Measurements from ENCODE around the gene SLC13A2.
"Not testable (repeated sequence)": the region's sequence is repeated elsewhere in the genome, so short reads cannot be mapped to it uniquely, and the experiment has no call there.

The SLC13A2 gene, protein sequence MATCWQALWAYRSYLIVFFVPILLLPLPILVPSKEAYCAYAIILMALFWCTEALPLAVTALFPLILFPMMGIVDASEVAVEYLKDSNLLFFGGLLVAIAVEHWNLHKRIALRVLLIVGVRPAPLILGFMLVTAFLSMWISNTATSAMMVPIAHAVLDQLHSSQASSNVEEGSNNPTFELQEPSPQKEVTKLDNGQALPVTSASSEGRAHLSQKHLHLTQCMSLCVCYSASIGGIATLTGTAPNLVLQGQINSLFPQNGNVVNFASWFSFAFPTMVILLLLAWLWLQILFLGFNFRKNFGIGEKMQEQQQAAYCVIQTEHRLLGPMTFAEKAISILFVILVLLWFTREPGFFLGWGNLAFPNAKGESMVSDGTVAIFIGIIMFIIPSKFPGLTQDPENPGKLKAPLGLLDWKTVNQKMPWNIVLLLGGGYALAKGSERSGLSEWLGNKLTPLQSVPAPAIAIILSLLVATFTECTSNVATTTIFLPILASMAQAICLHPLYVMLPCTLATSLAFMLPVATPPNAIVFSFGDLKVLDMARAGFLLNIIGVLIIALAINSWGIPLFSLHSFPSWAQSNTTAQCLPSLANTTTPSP

DNA sequence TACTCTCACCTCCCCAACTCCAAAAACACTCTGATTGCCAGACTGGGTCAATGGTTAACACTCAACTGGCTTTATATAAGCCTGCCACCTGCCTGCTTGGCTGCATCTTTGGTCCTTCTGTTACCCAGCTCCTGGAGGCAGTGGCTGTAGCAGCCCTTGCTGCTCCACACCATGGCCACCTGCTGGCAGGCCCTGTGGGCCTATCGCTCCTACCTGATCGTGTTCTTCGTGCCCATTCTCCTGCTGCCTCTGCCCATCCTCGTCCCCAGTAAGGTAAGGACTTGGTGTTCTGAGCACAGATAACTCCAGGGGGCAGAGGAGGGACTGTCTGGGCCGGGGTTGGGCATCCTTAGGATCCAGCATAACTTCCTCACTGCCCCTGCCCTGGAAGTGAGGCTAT, at the start of gene SLC13A2:
Gene SLC13A2 (plus strand): TSS at position 103 of the 400 bp plus-strand sequence. CDS start 69 bp downstream, at position 172.
- DNase-seq (ENCODE audit: low spot score): no peak

DNA sequence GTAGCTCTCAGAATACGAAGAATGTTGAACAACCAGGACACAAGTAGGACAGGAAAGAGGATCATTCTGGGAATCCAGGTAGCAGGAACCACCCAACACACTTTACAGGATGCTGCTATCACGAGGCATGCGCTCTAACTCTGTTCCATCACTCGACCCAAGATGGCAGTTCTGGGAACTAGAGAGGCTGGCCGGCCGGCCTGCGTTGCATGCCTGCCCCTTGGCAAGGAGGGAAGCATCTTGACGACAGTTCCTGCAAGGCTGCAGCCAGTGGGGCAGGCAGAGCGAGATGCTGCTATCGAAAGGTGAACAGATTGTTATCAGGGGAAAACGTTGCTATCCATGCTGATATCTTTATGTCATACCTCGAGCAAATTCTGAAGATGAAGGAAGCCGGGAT, 48.2 kb upstream of the SLC13A2 start:
- DNase-seq (ENCODE audit: low spot score): no peak

DNA sequence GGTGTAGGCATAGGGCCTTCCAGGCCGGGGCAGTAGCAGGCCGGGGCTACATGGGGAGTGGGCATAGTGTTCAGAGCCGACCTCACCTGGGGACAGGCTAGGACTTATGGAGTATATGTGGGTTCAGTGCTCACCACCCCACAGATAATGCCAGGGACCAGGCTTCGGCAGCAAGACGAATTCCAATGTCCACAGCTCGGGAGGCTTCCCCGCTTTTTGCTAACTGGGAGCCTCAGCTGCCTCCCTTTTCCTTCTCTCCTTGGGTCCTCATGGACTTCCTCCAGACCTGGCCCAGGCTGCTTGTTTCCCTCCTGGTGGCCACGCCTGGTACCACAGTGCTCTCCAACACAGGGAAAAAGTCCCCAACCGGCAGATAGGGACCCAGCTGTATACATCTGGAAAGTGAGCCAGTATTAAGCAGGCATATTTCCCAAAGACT, 47.3 kb upstream of the SLC13A2 start:
- no peak for DNase-seq (ENCODE audit: low spot score)

DNA sequence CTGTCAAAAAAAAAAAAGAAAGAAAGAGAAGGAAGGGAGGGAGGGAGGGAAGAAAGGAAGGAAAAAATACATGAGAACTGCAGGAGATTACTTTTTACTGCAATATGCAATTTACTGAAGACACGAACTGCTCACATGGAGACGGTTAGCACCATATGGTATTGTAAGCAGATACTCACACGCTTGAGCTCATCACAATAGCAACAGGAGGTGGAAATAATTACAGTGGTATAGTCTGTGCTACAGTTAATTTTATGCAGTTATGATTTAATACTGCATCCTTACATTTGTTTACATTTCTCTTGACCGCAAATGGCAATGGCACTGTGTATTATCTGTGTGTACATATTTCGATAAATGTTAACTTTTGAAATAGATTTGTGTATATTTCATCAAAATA, 46.1 kb upstream of the SLC13A2 start:
- no peak for DNase-seq (ENCODE audit: low spot score)

DNA sequence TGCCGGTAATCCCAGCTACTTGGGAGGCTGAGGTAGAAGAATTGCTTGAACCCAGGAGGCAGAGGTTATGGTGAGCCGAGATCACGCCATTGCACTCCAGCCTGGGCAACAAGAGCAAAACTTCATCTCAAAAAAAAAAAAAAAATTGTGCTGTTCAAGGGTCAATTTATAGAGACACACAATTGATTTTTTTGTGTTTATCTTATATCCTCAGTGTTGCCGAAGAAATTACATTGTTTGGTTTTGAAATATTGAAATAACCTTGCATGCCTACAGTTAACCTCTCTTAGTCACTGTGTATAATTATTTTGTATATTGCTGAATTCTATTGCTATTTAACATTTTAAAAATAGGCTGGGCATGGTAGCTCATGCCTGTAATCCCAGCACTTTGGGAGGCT, 45.5 kb upstream of the SLC13A2 start:
- not testable (repeated sequence) for DNase-seq (ENCODE audit: low spot score)

DNA sequence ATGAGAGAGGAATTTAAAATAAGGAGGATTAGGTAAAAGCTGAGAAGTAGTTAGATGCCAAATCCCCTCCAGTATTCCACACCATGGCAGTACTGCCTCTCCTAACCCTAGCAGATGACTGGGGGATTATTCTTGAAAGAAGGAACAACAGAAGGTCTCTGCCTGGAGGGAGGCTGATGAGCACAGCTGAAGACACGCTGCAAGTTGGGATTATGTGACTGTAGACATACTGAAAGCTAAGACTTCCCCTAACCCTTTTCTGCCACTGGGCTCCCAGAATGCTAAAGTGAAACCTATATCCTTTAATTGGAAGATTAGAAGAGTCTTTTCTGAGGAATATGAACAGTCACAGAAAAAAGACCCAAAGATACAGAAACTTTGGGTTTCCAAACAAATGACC, 39.7 kb upstream of the SLC13A2 start:
- DNase-seq (ENCODE audit: low spot score): no peak

DNA sequence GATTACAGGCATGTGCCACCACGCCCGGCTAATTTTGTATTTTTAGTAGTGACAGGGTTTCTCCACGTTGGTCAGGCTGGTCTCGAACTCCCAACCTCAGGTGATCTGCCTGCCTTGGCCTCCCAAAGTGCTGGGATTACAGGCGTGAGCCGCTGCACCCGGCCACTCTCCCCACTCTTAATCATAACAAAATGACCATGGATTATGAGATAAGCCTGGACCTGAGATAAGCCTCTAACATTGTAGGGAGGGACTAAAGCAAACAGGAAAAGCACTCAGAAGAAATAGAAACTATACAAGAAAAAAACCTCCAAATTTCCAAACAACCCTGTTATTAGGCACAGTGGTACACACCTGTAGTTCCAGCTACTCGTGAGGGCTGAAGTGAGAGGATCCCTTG, 39.1 kb upstream of the SLC13A2 start:
- DNase-seq (ENCODE audit: low spot score): not testable (repeated sequence)

DNA sequence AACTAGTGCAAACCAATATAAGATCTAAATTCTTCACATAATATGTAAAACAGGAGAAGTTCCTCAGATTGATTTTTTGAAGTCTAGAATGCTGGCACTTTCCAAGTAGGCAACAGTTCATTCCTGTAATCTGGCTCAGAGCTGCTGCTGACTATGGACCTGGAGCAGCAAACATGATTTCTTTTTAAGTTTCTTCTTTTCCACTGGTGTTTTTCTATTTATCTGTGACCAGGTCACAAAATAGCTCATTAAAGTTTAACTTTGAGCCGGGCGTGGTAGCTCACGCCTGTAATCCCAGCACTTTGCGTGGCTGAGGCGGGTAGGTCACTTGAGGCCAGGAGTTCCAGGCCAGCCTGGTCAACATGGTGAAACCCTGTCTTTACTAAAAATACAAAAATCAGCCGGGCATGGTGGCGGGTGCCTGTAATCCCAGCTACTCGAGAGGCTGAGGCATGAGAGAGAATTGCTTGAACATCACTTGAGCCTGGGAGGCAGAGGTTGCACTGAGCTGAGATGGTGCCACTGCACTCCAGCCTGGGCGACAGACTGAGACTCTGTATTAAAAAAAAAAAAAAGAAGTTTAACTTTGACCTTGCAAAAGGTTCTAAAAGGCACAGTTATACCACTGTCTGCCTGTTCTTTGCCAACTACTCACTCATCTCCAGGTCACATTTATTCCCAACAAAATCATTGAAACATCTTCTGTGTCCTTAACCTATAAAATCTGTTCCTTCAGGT, 29.4 kb upstream of the SLC13A2 start:
- DNase-seq (ENCODE audit: low spot score): no peak

DNA sequence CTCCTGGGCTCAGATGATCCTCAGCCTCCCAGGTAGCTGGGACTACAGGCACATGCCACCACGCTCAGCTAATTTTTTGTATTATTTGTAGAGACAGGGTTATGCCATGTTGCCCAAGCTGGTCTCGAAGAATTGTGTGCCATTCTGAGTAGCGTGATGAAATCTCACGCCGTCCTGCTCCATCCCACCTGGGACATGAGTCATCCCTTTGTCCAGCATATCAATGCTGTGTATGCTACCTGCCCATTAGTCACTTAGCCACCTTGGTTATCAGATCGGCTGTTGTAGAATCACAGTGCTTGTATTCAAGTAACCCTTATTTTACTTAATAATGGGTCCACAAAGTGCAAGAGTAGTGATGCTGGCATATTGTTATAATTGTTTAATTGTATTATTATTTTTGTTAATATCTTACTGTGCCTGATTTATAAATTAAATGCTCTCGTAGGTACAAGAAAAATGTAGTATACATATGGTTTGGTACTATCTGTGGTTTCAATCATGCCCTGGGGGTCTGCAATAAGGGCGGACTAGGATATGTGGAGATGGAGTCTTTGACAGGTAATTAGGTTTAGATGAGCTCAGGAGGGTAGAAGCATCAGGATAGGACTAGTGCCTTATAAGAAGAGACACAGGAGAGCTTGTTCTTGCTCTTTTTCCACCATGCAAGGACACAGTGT, 26.6 kb upstream of the SLC13A2 start:
- DNase-seq (ENCODE audit: low spot score): peak; percentile 15

DNA sequence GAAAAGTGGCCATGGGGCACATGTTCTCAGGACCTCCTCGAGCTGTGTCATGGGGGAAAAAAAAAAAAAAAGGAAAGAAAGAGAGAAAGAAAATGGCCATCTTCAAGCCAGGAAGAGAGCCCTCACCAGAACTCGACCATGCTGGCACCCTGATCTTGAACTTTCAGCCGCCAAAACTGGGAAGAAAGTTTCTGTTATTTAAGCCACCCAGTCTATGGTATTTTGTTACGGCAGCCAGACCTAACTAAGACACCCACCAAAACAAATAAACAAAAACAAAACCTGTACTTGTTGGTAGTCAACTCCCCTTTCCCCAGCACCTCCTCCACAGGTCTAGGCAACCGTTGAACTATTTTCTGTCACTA, 26.1 kb upstream of the SLC13A2 start:
- no peak for DNase-seq (ENCODE audit: low spot score)

DNA sequence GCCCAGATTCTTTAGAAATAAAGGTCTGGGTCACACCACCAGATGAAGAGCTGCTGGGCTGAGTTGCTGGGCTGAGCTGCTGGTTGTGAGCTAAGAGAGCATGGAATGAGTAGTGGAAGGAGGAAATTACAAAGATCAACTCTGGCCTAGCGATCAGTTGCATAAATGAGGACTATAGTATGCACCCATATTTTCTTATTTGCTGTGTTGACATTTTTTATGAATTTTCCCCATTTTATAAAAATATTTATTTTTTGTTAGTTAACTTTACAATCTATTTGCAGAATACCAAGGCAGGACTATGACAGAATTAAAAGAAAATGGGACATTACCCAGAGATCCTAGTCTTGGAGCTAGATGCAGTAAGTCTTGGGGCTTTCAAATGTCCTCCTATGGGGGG, 23.6 kb upstream of the SLC13A2 start:
- DNase-seq (ENCODE audit: low spot score): no peak

DNA sequence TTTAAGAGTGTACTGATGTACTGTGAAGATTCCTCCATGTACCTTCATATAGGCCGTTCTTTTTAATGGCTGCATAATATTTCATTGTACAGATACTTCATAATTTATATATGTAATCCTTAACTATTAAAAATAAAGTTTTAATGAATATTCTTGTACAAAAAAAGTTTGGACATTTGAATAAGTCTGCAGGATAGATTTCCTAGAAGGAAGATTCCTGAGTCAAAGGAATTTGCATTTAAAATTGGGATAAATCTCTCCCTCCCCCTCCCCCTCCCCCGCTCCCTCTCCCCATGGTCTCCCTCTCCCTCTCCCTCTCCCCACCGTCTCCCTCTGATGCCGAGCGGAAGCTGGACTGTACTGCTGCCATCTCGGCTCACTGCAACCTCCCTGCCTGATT, 15.6 kb upstream of the SLC13A2 start:
- no peak for DNase-seq (ENCODE audit: low spot score)

DNA sequence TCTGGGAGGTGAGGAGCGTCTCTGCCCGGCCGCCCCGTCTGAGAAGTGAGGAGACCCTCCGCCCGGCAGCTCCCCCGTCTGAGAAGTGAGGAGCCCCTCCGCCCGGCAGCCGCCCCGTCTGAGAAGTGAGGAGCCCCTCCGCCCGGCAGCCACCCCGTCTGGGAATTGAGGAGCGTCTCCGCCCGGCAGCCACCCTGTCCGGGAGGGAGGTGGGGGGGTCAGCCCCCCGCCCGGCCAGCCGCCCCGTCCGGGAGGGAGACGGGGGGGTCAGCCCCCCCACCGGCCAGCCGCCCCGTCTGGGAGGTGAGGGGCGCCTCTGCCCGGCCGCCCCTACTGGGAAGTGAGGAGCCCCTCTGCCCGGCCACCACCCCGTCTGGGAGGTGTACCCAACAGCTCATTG, 14.6 kb upstream of the SLC13A2 start:
- not testable (repeated sequence) for DNase-seq (ENCODE audit: low spot score)

DNA sequence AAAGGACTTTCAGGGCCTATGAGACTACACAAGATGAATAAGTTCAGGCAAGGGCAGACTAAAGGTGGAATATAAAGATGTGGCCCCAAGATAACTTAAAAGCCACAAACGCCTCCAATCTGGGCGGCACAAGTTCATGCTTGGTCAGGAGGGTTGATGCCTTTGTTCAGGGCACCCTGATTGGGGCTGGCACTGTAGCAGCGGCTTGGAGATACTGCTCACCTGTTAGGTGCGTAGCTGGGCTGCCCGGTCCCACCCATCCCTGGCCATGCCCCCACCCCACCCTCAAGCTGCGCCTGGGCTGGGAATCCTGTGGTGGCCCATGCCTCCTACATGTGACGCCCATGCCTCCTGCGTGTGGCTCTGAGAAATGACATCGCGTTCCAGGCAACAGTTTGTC, 12.5 kb upstream of the SLC13A2 start:
- DNase-seq (ENCODE audit: low spot score): no peak

DNA sequence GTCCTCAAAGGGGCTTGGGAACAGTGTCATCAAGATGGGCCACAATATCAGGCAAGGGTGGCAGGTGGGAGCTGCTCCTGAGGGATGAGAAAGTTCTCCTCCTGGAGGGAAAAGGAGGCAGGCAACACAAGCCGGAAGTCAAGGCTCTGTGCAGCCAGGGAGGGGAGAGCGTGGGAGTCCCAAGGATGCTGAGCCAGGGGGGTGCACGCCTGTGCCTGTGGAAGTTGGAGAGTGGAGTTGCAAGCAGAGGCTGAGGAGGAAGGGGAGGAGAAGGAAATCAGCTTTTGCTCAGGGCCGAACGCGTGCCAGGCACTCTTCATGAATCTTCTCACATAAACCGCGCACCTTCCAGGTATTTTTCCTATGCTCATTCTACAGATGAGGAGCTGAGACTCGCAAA, 7.4 kb upstream of the SLC13A2 start:
- DNase-seq (ENCODE audit: low spot score): no peak

DNA sequence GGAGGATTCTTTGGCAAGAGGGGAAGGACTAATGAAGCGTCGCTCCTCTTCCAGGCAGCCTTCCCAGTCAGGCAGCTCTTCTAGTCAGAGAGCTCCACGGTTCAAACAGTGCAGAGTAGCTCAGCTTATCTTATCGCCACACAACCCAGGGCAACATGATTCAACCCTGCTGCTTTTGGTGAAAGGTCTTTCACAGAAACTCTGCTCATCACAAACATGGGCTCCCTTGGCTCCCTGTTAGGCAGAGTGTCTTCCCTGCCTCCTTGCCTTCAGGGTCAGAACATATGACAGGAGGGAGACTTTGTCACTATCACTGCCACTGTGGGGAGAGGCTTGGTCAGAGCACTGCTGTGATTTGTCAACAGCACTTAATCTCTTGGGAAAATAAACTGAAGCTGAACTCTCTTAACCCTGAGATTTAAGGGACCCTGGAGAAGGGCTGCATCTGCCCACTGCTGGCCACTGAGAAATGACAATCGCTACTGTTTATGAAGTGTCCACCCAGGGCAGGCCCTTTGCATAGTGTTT, 6.9 kb upstream of the SLC13A2 start:
- DNase-seq (ENCODE audit: low spot score): no peak

DNA sequence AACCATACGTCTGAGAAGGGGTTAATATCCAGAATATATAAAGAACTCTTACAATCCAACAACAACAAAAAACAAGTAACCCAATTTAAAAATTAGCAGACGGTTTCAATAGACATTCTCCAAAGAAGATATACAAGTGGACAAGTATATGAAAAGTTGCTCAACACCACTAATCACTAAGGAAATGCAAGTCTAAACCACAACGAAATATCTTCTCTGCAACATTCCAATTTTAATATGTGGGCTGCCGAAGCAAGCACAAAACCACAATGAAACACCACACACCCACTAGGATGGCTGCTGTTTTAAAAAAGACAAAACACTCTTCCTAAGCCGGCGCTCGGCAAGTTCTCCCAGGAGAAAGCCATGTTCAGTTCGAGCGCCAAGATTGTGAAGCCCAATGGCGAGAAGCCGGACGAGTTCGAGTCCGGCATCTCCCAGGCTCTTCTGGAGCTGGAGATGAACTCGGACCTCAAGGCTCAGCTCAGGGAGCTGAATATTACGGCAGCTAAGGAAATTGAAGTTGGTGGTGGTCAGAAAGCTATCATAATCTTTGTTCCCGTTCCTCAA, 5.9 kb upstream of the SLC13A2 start:
- no peak for DNase-seq (ENCODE audit: low spot score)

DNA sequence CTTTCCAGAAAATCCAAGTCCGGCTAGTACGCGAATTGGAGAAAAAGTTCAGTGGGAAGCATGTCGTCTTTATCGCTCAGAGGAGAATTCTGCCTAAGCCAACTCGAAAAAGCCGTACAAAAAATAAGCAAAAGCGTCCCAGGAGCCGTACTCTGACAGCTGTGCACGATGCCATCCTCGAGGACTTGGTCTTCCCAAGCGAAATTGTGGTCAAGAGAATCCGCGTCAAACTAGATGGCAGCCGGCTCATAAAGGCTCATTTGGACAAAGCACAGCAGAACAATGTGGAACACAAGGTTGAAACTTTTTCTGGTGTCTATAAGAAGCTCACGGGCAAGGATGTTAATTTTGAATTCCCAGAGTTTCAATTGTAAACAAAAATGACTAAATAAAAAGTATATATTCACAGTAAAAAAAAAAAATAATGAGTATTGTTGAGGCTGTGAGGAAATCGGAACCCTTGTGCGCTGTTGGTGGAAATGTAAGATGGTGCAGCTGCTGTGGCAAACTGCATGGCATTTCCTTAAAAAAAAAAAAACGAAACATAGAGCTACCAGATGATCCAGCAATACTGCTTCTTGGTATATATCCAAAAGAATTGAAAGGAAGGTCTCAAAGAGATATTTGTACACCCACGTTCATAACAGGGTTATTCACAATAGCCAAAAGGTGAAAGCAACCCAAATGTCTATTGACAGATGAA, 5.3 kb upstream of the SLC13A2 start:
- not testable (repeated sequence) for DNase-seq (ENCODE audit: low spot score)

DNA sequence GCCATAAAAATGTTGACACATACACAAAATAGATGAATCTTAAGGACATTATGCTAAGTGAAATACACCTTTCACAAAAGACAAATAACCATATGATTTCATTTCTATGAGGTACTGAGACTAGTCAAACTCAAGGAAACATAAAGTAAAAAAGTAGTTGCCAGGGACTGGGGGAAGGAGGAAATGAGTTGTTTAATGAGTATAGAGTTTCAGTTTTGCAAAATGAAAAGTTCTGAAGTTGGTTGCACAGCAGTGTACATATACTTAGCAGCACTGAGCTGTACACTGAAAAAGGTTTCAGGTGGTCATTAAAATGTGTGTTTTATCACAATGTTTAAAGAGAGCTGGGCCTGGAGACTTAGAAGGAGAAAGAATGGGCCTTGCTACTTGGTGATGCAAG, 4.7 kb upstream of the SLC13A2 start:
- DNase-seq (ENCODE audit: low spot score): no peak

DNA sequence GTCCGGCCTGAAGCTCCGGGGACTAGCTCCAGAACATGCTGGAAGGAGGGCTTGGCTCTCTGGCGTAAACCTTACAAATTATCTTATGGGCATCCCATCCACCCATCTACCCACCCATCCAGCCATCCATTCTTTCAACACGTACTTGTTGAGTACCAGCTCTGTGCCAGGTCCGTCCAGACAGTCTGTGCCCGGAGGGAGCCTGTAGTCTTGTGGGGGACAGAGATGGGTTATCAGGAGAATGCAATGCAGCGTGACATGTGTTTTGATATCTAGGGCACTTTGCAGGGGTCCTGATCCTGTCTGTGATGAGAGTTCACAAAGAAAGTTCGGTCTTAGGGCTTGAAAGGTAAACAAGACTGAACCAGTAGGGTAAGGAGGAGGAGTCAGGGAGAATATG, 4.1 kb upstream of the SLC13A2 start:
- DNase-seq (ENCODE audit: low spot score): no peak

DNA sequence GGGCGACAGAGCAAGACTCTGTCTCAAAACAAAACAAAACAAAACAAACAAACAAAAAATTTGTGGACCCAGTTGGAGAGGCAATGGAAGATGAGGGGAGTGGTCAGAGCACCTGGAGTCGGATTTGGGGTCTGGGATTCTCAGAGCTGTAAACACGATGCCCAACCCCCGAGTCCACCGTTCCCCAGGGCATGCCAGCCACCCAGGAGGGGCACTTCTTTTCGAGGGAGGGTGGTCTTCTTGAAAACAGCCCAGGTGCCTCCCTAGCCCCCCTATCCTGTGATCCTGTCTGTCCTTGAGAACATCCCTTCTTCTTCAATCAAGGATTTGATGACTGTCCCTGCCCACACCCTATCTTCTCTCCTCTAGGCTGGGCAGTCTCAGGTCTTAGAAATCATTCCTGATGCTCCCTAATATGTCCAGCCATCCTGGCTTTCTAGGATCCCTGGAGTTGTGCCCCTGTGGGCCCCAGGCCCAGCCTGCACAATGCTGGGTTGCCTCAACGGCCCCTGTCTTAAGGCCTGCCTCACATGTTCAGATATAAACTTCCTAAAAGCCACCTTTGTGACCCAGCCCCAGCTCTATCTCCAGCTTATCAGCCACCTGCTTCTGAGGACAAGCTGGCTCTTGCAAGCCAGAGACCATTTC, 3.1 kb upstream of the SLC13A2 start:
- DNase-seq (ENCODE audit: low spot score): no peak
